NCI-H1436 treated with DMSO at 0.1 percent for 48 hours (cell line): Measurements from ENCODE around the gene MAPK7.

Experiments used
- DNase-seq: peaks from one replicate; lab custom pipeline; 2025; lab: John Stamatoyannopoulos, UW

The MAPK7 gene

DNA sequence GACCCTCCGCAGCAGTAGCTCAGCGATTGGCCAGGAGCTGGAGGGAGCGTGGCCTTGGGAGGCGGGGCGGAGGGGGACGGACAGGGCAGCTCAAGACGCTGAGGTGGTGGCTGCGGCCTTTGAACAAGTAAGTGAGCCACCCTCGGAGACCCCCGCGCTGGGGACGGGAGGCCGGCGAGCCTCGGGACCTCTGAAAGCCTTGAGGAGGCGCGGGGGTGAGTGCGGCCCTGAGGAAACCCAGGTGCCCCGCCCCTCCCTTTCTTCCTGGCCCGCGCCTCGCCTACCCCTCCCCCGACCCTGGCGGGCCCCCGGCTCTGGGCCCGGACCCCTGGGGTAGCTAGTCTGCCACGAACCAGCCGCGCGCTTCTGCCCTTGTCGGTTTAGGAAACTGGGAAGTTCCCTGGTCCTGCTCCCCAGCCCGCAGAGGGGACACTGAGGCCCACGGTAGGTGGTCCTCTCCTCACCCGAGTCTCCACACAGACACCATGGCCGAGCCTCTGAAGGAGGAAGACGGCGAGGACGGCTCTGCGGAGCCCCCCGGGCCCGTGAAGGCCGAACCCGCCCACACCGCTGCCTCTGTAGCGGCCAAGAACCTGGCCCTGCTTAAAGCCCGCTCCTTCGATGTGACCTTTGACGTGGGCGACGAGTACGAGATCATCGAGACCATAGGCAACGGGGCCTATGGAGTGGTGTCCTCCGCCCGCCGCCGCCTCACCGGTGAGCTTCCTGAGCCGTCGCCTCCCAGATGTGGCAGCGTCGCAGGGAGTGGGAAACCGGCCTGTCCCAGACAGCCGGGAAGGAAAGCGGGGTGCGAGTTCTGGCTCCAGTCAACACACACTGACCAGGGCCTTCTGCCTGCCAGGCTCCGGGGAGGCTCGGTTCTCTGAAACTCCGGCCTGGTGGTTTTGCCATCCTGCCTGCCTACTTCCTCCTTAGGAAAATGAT lies at the start of gene MAPK7:
Gene MAPK7, plus strand, starts transcription at position 83 of the 945 bp plus-strand sequence. Its CDS starts 403 bp downstream, at position 486.
- DNase-seq, result no peak

DNA sequence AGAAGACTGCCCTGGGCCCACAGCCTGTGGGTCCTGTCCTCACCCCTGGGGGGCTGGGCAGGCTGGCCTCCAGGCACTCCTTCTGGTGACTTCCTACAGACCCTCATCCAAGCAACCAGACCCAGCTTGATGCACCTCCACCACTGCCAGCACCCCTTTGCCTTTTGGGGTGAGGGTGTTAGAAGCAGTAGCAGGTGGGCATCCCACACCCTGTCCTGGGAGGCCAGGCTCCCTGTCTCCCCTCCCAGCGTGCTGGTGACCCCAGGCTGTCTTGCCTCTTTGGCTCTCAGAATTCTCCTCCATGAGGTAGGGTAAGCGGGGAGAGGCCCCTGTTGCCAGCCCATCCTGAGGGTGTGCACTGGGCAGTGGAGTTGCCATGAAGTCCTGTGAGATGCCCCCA lies 49.2 kb upstream of the MAPK7 start:
- no peak for DNase-seq

DNA sequence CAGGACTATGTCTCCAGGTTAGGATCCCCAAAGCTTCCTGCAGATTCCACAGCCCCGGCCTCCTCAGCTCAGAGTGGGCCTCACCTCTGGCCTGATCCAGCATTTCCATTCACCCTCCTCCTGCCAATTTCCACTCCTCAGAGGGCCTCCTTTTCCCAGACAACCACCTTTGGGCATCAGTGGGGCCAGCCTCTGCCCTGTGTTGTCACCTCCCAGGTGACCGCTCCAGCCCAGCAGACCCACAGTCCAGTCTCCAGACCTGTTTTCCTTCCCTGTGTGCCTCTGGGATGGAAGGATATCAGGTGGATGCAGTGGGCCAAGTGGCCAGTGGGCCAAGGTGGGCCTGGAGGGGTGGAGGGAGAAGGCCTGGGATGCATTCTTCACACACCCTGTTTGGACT lies 48.5 kb upstream of the MAPK7 start:
- no peak for DNase-seq

DNA sequence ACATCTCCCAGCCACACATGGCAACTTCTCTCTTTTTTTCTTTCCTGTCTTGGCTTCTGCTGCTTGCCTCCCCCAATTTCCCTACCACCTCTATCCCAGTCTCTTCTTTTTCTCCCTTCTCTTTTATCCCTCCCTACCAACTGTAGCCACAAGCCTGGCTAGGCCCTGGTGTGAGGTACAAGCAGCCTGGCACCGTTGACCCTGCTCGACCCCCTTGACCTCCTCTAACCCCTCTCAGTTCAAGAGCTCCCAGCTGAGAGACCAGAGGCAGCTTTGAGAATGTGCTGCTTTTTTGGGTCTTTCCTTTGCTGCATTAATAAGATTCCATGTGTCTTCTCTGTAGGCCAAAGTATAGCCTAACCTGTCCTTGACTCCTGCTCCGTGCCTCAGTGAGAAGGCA lies 48.0 kb upstream of the MAPK7 start:
- DNase-seq, result no peak

DNA sequence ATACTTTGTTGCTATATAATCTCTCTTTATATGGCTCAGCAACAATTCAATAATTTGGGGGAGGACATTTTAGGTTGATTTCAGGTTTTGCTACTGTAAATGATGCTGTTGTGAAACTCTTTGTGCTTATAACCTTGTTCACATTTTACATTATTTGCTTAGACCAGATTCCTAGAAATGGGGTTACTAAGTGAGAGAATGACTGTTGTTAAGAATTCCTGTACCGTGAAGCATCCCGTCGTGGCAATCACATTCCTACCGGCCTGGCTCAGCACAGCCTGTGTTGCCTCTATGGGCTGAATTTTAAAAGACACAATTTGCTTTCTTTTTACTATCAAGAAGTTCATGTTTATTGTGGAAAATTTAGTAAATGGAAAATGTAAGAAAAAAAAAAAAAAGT lies 47.2 kb upstream of the MAPK7 start:
- DNase-seq, result no peak

DNA sequence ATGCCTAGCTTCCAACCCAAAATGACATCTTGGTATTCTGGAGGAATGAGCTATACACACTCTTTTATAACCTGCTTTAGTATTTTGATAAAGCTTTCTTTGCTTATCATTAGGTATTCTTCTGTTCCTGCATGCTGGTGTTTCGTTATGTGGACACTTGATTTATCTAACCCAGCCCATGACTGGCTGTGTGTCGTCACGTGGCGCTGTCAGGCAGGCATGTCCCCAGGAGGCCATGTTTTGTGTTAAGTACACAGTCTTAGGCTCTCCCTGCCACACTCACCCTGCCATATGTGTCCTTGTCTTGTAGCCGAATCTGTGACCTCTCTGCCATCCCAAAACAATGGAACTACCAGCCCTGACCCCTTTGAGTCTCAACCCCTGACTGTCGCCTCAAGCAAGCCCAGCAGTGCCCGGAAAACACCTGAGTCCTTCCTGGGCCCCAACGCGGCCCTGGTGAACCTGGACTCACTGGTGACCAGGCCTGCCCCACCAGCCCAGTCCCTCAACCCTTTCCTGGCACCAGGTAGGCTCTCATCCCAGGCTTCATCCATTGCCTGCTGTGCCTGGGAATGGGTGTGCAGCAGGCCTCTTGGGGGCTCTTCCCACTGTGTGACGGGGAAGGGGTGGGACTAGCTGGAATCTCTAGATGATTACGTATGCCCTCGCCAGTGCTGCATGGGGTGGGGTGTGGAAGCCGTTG lies 46.6 kb upstream of the MAPK7 start:
- DNase-seq, result no peak

DNA sequence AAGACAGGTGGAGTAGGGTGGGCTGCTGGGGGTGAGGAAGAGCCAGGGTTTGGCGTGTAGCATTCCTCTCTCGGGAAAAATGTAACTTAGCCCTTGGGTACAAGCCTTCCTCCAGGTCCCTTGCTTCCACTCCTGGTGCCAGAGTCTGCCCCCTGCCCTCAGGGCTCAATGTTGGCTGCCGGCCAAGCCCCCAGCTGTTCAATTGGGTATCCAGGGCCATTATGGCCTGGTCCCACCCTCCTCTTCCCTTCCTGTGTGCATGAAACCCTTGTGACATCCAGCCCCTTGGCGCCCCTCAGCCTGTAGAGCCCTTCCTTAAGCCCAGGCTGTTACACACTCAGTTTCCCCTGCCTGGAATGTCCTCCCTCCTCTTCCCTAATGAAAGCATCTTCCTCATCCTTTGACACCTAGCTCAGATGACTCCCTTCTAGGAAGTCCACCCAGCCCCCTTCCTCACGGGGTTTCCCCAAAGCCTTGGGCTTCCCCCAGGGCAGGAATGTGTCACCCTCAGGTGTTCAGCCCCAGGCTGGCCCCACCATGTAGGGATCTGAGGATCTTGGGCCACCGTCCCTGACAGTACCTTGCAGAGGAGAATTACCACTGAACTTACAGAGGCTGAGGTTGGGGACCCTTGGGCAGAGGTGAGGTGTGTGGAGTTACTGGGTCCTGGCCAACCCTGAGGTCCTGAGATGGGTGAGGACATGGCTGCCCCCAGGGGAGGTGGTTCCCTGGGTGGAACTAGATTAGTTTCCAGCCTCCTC lies 45.7 kb upstream of the MAPK7 start:
- DNase-seq, result no peak

DNA sequence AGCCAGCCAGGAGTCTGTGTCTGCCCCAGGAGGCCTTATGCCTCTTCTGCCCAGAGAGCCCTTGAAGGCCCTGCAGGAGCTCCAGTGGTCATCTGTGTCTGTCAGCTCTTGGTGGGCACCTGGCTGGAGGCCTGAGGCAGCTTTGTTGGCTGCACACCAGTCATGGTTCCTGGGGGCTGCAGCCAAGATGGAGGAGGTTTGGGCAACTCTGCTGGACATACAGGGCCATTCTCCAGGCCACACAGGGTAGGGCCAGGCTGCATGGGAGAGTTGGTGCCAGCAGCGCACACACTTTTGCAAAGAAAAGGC lies 45.2 kb upstream of the MAPK7 start:
- no peak for DNase-seq

DNA sequence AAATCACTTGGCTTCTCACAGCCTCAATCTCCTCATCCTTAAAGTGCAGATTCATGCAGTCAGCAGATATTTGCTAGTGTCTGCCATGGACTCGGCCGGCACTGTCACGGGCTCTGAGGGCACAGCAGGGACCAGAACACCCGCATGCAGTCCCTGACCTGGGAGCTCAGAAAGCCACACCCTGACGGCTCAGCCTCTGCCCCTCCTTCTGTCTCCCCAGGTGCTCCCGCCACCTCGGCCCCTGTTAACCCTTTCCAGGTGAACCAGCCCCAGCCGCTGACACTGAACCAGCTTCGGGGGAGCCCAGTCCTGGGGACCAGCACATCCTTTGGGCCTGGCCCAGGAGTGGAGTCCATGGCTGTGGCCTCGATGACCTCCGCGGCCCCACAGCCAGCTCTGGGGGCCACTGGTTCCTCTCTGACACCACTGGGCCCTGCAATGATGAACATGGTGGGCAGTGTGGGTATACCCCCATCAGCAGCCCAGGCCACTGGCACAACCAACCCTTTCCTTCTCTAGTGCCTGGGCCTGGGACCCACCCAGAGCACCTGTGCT lies 44.5 kb upstream of the MAPK7 start:
- DNase-seq, result no peak

DNA sequence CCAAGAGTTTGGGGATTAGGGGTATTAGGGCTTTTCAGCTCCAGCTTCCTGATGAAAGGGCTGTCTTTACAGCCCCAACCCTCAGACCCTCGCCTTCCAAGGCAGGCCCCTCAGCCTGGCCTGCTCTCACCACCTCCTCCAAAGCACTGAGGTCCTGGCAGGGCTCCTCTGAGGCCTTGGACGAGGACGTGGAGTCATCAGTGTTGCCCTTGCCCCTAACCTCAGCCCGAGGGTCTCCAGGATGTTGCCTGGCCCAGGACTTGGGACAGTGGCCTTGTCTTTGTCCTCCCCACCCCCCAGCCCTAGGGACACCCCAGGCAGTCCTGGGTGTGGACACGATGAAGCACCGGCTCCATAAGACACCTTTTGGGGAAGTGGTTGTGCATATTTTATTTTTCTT lies 44.0 kb upstream of the MAPK7 start:
- no peak for DNase-seq

DNA sequence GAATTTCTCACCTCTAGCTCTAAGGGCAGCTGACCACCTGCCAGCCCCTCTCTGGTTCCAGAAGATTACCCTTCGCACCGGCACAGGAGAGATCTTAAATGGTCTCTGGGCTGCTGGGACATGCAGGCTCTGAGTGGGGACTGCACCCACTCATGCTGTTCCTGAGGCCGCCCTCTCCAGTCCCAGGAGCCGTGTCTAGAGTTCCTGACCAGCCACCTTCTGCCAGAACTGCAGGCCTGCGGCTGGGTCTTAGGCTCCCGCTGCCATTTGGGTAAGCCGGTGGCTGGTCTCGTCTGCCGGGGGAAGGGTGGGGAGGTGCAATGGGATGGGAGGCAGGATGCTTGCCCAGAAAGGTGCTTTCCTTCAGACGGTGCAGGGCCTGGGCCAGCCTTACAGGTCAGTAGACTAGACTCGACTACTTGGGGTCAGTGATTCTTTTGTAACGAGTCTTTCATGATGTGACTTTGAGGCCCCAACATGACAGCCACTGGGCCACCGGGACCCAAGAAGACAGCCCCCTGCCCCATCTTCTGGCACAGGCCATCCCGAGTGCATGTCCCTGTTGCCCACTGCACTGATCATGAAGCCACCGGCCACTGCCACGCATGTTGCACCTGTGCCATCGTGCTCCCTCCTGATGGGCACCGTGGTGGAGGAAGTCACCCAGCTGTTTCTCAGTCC lies 42.2 kb upstream of the MAPK7 start:
- no peak for DNase-seq

DNA sequence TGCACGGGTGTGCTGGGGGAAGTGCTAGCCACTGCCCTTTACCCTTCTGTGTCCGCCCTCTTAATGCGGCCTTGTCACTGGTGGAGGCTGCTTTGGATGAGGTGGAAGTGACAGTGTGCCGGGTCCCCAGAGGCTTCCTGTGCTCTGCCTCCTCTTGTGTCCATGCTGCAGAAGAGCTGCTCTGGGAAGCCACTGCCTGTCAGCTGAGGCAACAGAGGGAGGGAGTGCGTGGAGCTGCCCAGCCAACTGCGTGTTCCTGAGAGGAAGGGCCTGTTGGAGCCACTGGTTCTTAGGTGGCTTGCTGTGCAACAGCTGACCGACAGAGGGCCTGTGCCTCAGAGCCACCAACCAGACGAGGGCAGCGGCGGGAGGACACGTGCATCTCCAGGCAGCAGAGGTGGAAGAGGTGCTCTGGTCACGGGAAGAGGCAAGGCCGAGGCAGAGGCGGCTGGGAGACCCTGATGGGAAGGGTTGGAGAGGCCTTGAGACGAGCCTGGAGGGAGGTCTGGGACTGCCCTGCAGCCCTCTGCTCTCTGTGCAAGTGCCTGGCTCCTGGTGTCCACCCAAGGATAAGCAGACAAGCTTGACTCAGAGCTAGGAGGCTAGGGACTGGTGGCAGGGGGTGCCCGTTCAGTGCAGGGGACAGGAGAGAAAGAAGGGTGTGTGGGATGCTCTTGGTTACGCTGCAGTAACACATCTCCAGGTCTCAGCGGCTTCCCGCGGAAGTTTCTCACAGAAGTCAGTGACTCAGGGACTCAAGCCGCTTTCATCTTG lies 41.2 kb upstream of the MAPK7 start:
- no peak for DNase-seq

DNA sequence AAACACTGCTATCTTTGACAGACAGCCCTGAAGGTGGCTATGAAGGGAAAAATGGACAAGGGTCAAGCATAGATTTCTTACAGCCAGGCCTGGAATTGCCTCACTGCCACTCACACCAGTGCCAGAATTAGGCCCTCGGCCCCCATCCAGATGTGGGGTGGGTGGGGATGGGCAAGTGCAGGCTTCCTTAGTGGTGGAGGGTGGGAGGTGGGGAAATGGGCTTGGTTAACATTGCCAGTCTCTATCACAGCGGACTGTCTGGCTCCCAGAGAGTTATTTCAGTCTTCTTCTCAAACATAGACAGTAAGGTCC lies 40.6 kb upstream of the MAPK7 start:
- no peak for DNase-seq

DNA sequence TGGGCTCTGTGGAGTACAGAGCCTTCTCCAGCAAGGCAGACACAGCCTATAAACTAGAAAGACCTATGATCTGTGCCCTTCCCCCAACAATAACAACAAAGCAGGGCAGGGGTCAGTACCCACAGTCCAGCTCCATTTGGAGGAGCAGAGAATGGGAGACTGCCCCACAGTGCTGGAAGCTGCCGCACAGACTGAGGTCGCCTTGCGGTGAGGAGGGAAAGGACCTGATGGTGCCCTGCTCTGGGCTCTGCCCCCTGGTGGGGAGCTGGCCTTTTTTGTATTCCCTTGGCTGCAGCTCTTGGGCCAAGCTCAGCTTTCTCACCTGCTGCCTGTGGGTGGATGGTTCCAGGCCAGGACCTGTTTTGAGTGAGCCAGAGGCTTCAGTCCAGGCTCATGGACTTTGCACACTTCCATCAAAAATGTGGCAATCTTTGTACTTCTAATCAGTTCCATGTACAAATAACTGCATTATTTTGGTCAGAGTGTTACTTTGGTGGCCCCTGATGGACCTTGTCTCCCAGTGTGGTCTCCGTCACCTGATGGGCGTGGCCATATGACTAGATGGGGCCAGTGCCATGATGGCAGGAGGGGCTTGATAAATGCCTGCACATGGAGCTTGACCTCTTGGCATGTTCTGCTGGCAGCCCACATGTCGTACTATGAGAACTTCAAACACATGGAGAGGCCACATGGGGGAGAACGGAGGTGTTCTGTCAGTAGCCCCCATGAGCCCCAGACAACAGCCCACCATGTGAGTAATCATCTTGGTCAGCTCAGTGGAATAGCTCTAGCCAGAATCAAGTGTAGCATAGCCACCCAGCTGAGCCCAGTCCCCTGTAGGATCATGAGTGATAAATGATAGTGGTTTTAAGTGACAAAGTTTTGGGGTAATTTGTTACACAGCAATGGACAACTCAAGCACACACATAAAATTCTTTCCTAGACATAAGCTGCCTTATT lies 40.0 kb upstream of the MAPK7 start:
- no peak for DNase-seq

DNA sequence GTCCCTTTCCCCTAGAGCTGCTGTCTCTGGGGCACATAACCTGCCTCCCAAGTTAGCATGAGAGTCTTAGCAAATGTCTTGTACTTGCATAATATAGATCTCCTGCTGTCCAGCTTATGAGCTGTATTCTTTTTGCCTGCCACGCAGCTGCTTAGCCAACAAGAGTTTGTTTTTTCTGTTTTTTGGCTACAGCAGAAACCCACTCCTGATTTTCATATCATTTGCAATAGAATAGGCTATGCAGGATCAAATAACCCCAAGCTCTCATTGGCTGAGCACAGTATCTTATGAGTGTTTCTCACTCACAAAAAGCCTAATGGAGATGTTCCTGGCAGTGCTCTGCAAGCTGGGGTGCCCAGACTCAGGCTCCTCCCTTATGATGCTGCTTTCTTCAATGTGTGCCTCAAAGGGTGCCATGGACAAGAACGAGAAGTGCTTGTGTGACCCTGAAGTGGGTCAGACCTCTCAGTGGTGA lies 38.9 kb upstream of the MAPK7 start:
- no peak for DNase-seq

DNA sequence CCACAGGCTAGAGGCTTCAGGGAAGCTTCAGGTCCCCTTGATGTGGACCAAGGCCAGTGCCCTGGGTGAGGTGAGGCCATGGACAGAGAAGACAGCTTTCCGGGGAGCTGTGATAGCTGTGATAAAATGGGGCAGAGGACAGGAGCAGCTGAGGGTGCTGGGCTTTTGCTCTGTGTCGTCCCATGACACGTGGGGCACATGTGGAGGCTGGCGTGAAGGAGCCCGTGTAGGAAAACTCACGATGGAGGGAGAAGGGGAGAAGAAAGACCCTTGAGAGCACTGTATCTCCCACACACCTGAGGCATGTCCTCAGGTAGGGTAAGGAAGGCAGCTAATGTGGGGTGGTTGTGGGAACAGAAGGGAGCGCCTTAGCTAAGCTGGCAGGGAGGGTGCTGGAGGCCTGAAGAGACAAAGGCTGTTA lies 37.1 kb upstream of the MAPK7 start:
- DNase-seq, result no peak

DNA sequence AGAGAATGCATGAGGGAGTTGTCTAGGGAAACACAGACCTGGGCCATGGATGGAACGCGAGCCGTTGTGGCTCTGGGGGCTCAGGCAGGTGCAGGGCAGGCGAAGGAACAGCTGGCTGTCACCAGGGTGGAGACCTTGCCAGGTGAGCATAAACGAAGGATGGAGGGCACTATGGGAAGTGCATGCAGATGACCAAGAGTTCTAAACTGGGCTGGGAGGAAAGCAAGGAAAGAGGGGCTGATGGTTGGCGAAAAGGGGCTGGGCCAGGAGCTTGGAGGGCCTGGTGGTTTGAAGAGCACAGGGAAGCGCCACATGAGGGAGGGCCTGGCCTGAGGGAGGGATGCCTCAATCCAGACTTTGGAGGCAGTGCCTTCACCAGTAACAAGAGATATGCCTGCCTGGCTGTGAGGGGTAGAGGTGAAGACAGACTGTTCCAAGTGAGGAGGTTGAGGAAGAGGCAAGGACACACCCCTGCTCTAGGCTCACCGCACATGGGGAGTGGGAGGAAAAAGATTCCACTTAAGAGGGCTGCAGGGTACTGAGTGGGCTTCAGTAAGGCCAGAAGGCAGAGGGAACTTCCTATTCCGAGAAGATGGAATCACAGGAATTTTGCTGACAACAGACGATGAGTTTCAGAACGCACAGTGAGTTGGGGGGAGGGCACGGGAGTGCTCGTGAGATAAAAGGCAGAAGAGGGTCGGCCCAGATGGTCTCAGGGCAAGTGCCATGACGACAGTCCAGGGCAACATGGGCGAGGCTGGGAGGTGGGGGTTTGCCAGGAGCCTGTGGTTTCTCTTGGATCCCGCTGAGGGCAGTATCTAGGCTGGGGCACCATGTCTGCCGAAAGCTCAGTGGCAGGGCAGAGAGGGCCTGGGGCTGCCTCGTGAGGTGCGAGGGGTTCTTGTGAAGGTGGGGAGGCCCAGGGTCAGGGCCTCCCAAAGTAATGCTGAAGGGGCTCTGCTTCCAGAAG lies 36.4 kb upstream of the MAPK7 start:
- no peak for DNase-seq

DNA sequence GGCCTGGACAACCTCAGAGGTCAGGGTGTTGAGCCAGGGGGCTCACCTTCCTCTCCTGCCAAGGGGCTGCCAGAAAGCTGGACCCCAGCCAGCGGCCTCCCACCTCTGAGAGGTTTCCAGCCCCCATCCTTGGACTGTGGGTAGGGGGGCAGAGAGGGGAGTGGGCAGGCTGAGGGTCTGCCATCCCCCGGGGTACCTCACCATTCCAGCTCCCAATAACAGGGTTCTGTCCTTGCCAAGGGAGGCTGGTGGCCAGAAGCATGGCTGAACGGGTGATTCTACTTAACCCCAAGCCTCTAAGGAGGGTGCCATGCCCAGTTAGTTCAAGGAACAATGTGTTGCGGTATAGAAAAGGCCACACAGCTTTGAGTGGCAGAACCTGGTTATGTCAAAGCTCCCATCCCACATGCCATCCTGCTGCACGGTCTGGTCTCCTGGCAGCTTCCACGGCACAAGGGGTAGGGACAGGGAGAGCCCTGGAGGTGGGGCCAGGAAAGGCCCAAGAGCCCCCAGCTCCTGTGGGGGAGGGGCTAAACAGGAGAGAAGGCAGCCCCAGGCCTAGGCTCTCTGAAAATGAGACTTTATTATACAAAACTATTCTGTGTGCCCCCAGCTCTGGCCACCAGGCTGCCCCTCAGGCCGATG lies 35.6 kb upstream of the MAPK7 start:
- DNase-seq, result no peak
